ENCODE data around the gene CST4.
"Not testable (repeated sequence)": the region's sequence is repeated elsewhere in the genome, so short reads cannot be mapped to it uniquely, and the experiment has no call there.

The CST4 gene

GRCh38 chr20:23687986-23688385 lies 852 bp downstream of the CST4 start:
- no peak for DNase-seq (ENCODE audit: low read depth in 2 of 2)

- DNase-seq (ENCODE audit: low read depth in 2 of 2): no peak
Observed at GRCh38 chr20:23686046-23686750, 2.6 kb downstream of the CST4 start.

DNA sequence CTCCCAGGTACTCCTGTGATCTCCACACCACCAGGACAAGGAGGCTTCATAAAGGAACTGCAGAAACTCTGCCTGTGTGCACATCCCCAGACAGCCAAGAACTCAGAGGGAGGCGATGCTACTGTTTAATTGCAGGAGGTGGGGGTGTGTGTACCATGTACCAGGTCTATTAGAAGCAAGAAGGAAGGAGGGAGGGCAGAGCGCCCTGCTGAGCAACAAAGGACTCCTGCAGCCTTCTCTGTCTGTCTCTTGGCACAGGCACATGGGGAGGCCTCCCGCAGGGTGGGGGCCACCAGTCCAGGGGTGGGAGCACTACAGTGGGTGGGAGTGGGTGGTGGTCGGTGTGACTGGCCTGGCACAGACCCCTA lies 3.3 kb downstream of the CST4 start:
- not testable (repeated sequence) for DNase-seq (ENCODE audit: low read depth in 2 of 2)

GRCh38 chr20:23684261-23684660 lies 4.6 kb downstream of the CST4 start:
- DNase-seq (ENCODE audit: low read depth in 2 of 2): no peak

- no peak for DNase-seq (ENCODE audit: low read depth in 2 of 2)
Observed at GRCh38 chr20:23683807-23684206, 5.0 kb downstream of the CST4 start.

GRCh38 chr20:23683281-23683680 lies 5.6 kb downstream of the CST4 start:
- no peak for DNase-seq (ENCODE audit: low read depth in 2 of 2)

DNA sequence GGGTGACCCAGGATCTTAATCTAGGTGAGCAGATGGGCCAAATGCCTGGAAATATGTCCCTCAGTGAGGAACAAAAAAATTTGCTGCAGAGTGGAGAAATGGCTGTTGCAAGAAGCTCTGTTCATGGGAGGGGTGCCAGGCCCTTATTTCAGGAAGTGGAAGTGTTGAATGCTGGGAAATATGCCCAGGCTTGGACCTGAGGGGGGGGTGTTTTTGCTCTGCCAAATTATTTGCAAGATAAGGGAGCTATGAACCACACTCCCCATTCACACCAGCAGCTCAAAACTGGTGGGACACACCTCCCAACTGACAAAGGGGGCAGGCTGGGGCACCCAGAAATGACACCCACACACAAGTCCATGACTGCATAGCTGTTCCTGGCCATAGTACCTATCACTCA lies 8.7 kb downstream of the CST4 start:
- DNase-seq (ENCODE audit: low read depth in 2 of 2): no peak

DNA sequence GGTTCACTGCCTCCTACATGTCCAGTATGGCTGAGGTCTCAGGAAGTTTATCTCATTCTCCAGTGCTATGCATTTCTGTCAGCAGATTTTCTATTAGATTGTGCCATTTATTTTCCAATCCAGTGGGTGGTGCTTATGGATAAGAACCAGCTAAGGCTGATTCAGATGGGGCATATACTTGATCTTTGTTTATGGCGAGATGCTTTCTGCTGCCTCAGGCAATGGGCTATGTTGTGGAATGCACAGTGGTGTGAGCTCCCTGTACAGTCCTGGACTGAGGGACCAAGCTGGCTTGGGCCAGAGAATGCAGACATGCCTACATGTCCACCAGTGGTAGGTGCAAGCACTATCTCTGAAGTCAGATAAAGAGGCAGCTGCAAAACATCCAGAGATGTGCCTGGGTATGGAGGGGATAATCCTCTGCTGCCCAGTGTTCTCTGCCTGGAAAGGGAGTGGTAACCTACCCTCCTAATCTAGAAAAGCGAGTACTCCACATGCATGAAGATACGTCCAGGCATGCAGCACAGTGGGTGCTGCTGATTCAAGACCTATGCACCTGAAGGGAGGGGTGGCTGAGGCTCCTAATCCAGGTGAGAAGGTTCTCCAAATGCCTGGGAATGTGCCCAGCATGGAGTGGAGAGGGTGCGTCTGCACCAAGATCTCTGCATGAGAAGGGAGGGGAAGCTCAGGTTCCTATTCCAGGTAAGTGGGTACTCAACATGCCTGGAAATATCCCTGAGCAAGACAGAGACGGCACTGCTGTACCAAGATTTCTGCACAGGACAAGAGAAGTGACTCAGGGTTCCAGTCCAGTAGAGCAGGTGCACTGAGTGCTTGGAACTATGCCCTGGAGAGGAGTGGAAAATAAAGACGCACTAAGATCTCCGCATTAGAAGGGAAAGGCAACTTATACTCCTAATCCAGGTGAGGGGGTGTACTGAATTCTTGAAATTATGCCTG lies 9.4 kb downstream of the CST4 start:
- DNase-seq (ENCODE audit: low read depth in 2 of 2): no peak

DNA sequence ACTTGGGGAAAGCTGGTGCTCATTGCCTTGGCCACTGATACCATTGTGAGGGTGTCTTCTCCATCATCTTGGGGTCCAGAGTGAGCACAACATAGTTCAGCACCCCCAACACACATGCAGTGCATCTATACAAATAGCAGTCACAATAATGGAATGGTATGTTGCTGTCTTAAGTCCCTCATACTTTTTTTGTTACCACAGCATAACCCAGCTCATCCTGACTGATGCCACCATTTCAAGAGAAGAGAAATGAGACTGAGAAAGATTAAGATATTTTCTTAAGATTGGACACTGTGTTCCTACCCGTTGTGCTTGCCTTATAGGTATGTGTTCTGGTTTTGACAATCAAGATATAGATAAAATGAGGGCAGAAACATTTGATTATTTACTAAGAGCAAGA lies 15.6 kb downstream of the CST4 start:
- DNase-seq (ENCODE audit: low read depth in 2 of 2): no peak

DNA sequence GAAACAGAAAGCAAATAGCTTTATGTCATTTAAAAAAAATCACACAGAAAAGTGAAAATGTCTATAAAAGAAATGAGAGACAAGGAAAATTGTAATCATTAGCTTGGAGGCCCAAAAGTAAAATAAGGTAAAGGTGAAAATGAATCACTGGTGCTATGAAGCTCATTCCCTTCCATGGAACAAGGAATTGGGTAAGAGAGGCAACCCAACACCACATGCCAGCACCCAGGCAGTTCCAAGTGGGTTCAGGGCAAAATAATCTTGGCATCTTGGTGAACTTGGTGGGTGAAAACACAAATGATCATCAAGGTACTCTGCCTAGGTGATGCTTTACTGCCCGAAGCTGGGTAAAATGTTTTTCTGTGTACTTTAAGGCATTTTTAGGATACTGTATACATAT lies 16.7 kb downstream of the CST4 start:
- no peak for DNase-seq (ENCODE audit: low read depth in 2 of 2)

DNA sequence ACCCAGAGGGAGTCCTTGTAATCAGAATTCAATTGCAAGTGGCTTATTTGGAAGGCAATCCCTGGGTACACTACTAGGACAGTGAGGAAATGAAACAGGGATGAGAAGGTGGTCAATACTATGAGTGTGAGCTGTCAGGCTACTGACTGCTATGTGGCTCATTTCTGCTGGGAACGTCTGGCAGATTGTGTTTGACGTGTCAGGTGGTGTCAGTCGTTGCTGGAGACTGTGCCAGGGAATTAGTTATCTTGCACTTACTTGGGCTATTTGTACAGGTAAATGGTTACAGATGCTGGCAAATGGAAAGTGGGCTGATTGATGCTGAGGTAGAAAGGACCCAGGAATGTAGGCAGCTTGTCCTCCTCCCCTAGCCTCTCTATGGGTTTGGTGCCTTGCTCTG lies 17.4 kb downstream of the CST4 start:
- DNase-seq (ENCODE audit: low read depth in 2 of 2): no peak

- no peak for DNase-seq (ENCODE audit: low read depth in 2 of 2)
Observed at GRCh38 chr20:23670361-23670760, 18.5 kb downstream of the CST4 start.

GRCh38 chr20:23669866-23670265 lies 19.0 kb downstream of the CST4 start:
- DNase-seq (ENCODE audit: low read depth in 2 of 2): no peak

DNA sequence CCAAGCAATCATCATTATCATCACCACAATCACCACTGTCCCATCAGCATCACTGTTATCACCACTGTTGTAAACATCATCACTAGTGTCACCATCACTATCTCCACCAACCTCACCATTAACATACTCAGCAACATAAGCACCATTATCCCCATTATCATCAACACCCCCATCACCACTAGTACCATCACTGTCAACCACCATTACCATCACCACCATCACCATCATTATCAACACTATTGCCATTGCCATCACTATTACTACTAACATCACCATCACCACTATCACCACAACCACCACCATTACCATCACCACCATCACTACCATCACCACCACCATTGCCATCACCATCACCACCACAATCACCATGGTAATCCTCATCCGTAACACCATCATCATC lies 19.5 kb downstream of the CST4 start:
- DNase-seq (ENCODE audit: low read depth in 2 of 2): no peak

DNA sequence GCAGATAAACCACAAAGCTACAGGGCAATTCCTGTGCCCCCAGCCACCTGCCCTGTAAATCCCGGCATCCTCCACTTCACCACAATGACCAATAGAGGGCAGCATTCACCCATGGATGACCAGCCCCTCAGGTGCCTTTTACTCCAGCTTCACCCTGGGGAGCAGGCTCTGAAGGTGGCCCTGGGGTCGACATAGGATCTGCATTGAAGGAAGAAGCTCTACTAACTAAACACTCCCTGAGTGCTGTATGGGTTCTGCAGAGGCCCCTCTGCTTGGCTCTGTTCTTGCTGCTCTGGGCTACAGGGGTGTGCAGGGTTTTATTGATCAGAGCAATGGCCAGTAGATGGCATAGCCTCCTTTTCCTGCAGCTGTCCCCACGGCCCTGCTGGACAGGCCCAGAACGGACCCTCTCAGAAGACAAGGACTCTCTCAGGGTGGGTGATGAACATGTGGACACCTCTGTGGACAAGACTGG lies 20.3 kb downstream of the CST4 start:
- peak; percentile 7 to 25 for DNase-seq (ENCODE audit: low read depth in 2 of 2)

DNA sequence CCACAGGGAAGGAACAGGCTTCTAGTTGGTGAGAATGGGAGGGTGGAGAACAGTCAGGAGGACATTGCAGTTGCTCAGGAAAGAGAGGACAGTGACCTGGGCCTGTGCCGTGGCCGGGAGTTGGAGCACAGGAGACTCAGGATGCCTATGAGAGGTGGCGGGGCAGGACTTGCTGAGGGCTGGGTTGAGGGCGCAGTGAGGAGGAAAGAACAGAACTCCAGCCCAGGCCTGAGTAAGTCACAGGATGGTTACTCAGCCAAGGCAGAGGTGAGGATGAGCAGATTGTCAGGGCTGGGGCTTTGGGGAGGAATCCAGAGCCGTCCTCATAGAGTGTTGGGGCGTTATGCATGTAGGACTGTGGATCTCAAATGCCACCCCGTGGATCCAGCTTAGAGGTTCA lies 21.2 kb downstream of the CST4 start:
- DNase-seq (ENCODE audit: low read depth in 2 of 2): no peak

- no peak for DNase-seq (ENCODE audit: low read depth in 2 of 2)
Observed at GRCh38 chr20:23666698-23667097, 22.1 kb downstream of the CST4 start.

DNA sequence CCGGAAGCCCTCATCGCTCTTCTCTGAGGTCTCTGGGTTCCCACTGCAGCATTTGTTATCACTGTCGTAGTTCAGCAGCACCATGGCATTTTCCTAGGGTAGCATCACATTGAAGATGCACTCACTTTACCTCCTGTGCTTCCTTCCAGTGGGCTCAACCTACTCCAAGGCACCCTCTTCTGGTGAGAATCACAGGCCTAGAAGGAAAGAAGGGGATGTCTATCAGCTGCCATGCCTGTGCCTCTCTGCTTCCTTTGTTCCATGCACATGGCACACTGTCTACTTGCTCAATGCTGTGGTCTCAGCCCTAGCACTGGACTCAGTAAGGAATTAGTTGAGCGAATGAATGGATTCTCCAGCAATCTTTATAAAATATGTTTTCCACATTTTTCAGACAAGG lies 22.6 kb downstream of the CST4 start:
- DNase-seq (ENCODE audit: low read depth in 2 of 2): no peak

GRCh38 chr20:23664954-23665353 lies 23.9 kb downstream of the CST4 start:
- DNase-seq (ENCODE audit: low read depth in 2 of 2): no peak

GRCh38 chr20:23664046-23664445 lies 24.8 kb downstream of the CST4 start:
- not testable (repeated sequence) for DNase-seq (ENCODE audit: low read depth in 2 of 2)

DNA sequence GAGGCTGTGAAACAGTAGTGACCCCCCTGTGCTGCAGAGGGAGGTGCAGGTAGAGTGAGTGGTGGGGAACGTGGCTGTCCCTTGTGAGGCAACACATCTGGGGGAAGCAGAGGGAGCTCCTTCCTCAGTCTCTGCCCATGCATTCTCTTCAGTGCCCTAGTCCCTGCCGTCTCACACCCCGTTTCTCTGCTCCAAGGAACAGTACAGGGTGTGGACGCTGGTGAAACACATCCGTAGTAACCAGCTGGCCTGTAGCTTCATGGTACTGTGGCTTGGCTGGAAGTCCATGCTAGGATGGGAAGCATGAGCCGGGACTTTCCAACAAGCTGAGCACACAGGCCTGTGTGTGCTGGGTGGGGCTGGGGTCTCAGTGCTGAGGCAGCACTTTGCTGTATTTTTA lies 25.7 kb downstream of the CST4 start:
- DNase-seq (ENCODE audit: low read depth in 2 of 2): no peak

- DNase-seq (ENCODE audit: low read depth in 2 of 2): no peak
Observed at GRCh38 chr20:23662276-23662870, 26.5 kb downstream of the CST4 start.

- no peak for DNase-seq (ENCODE audit: low read depth in 2 of 2)
Observed at GRCh38 chr20:23661002-23661429, 27.8 kb downstream of the CST4 start.
